ENCODE measurements around the gene MRPL16. TPM values are rescaled to one million over a fixed set of nuclear protein-coding genes. Genes with fewer than 3 reads are reported as not detected.
"Not testable (repeated sequence)": the region's sequence is repeated elsewhere in the genome, so short reads cannot be mapped to it uniquely, and the experiment has no call there.

The MRPL16 gene
- total RNA-seq, 2 donors from 2014 or later: 52.8 to 58.4 TPM

- peak; percentile 50 for DNase-seq
- Mint-ChIP-seq H3K4me1 (peaks cover 7% of the 10 kb centered on the region), H3K36me3 (ENCODE audit: low read depth) (no peaks in the 10 kb centered on the region), H3K4me3 (no peak overlapping the region), H3K27ac (peak overlapping the region; percentile 56), H3K27me3 (ENCODE audit: insufficient read depth) (no peaks in the 10 kb centered on the region), H3K9me3 (no peaks in the 10 kb centered on the region)
- WGBS, 2 experiments (ENCODE audit: insufficient coverage in 1 of 2, insufficient read length in 1 of 2): 84 to 90% methylated on average over 4 to 9 of the region's 10 CpGs
- H3K9ac ChIP-seq (ENCODE audit: extremely low read depth, low read length, poor library complexity, severe bottlenecking): no peak overlapping the region
- no peak for TF ChIP-seq CTCF (conservative IDR thresholded peaks at IDR 0.05)
- no peak overlapping the region for H3K4me3 ChIP-seq (ENCODE audit: low read length)
- H3K4me1 ChIP-seq (ENCODE audit: control insufficient read depth, insufficient read depth, low read length): no peaks in the 10 kb centered on the region
- no peaks in the 10 kb centered on the region for H3K36me3 ChIP-seq (ENCODE audit: control insufficient read depth, insufficient read depth, low read length)
- H3K27me3 ChIP-seq (ENCODE audit: control insufficient read depth, insufficient read depth, low read length, poor library complexity, severe bottlenecking): no peaks in the 10 kb centered on the region
- no peaks in the 10 kb centered on the region for H3K9me3 ChIP-seq (ENCODE audit: control insufficient read depth, low read length)
- no peak overlapping the region for H3K27ac ChIP-seq (ENCODE audit: low read depth, low read length)
Measured at GRCh38 chr11:59857439-59858434, 47.2 kb upstream of the MRPL16 start.

GRCh38 chr11:59854871-59855270 is 44.3 kb upstream of the MRPL16 start:
- no peaks in the 10 kb centered on the region for H3K36me3 Mint-ChIP-seq (ENCODE audit: low read depth)
- no peak for DNase-seq
- no peaks in the 10 kb centered on the region for H3K27me3 Mint-ChIP-seq (ENCODE audit: insufficient read depth)
- no peaks in the 10 kb centered on the region for H3K4me1 ChIP-seq (ENCODE audit: control insufficient read depth, insufficient read depth, low read length)
- no peak for TF ChIP-seq CTCF (conservative IDR thresholded peaks at IDR 0.05)
- no peak overlapping the region for H3K9ac ChIP-seq (ENCODE audit: extremely low read depth, low read length, poor library complexity, severe bottlenecking)
- H3K4me3 ChIP-seq (ENCODE audit: low read length): no peak overlapping the region
- H3K27me3 ChIP-seq (ENCODE audit: control insufficient read depth, insufficient read depth, low read length, poor library complexity, severe bottlenecking): no peaks in the 10 kb centered on the region
- H3K4me3 Mint-ChIP-seq: no peak overlapping the region
- no peak overlapping the region for H3K27ac ChIP-seq (ENCODE audit: low read depth, low read length)
- no peaks in the 10 kb centered on the region for H3K36me3 ChIP-seq (ENCODE audit: control insufficient read depth, insufficient read depth, low read length)
- no peaks in the 10 kb centered on the region for H3K9me3 ChIP-seq (ENCODE audit: control insufficient read depth, low read length)
- no peaks in the 10 kb centered on the region for H3K9me3 Mint-ChIP-seq
- 73% methylated on average over 1 to 2 of the region's 2 CpGs for WGBS, 2 experiments (ENCODE audit: insufficient coverage in 1 of 2, insufficient read length in 1 of 2)
- no peak overlapping the region for H3K27ac Mint-ChIP-seq
- H3K4me1 Mint-ChIP-seq: peaks cover 7% of the 10 kb centered on the region

- not testable (repeated sequence) for H3K27ac ChIP-seq (ENCODE audit: low read depth, low read length); H3K9me3 Mint-ChIP-seq; H3K36me3 Mint-ChIP-seq (ENCODE audit: low read depth); H3K4me1 ChIP-seq (ENCODE audit: control insufficient read depth, insufficient read depth, low read length); H3K27me3 Mint-ChIP-seq (ENCODE audit: insufficient read depth); H3K4me3 Mint-ChIP-seq; H3K36me3 ChIP-seq (ENCODE audit: control insufficient read depth, insufficient read depth, low read length); H3K4me3 ChIP-seq (ENCODE audit: low read length); DNase-seq; H3K27me3 ChIP-seq (ENCODE audit: control insufficient read depth, insufficient read depth, low read length, poor library complexity, severe bottlenecking); H3K4me1 Mint-ChIP-seq; H3K9me3 ChIP-seq (ENCODE audit: control insufficient read depth, low read length); H3K27ac Mint-ChIP-seq; H3K9ac ChIP-seq (ENCODE audit: extremely low read depth, low read length, poor library complexity, severe bottlenecking)
- WGBS, 2 experiments (ENCODE audit: insufficient coverage in 1 of 2, insufficient read length in 1 of 2): 67 to 96% methylated on average over 1 to 5 of the region's 5 CpGs
Measured at GRCh38 chr11:59851416-59851815, 40.8 kb upstream of the MRPL16 start.

GRCh38 chr11:59849551-59849950 is 39.0 kb upstream of the MRPL16 start:
- H3K9me3 Mint-ChIP-seq; H3K27ac ChIP-seq (ENCODE audit: low read depth, low read length); DNase-seq; H3K4me1 ChIP-seq (ENCODE audit: control insufficient read depth, insufficient read depth, low read length); H3K27me3 Mint-ChIP-seq (ENCODE audit: insufficient read depth); H3K27ac Mint-ChIP-seq; H3K9me3 ChIP-seq (ENCODE audit: control insufficient read depth, low read length); H3K9ac ChIP-seq (ENCODE audit: extremely low read depth, low read length, poor library complexity, severe bottlenecking); H3K36me3 ChIP-seq (ENCODE audit: control insufficient read depth, insufficient read depth, low read length); H3K27me3 ChIP-seq (ENCODE audit: control insufficient read depth, insufficient read depth, low read length, poor library complexity, severe bottlenecking); H3K36me3 Mint-ChIP-seq (ENCODE audit: low read depth); H3K4me1 Mint-ChIP-seq; H3K4me3 ChIP-seq (ENCODE audit: low read length); H3K4me3 Mint-ChIP-seq: not testable (repeated sequence)
- WGBS, 2 experiments (ENCODE audit: insufficient coverage in 1 of 2, insufficient read length in 1 of 2): 85 to 92% methylated on average over 2 of the region's 2 CpGs
